SK-N-SH (cell line): ENCODE measurements around the gene COMT. TPM values are rescaled to one million over a fixed set of nuclear protein-coding genes. Genes with fewer than 3 reads are reported as not detected.

ENCODE experiments used
- CTCF ChIA-PET: fragments of 300-600, 350-600 bp; formaldehyde crosslinking; extraction: SDS; loops from one replicate; lab custom pipeline; 2021; lab: Yijun Ruan, JAX
- POLR2A ChIA-PET: fragments of 350-600 bp; sonication (Branson Sonifier 250); formaldehyde crosslinking; extraction: SDS; loops from one replicate; lab custom pipeline; 2020; ENCODE audit warnings: antibody characterized with exemption, inconsistent platforms; lab: Yijun Ruan, JAX
- DNase-seq: peaks from one replicate; pipeline ENCODE4 v3.0.0; 2012
- H2AFZ ChIP-seq: fragments of 200-600 bp; sonication (generic); 2 replicates; pipeline ENCODE4 v1.8.1; 2016; ENCODE audit warnings: antibody characterized with exemption, mild to moderate bottlenecking, low read depth
- H3F3A ChIP-seq: fragments of 200-600 bp; sonication (generic); replicated peaks from 2 replicates; pipeline ENCODE3; 2016; ENCODE audit warnings: antibody characterized with exemption, mild to moderate bottlenecking; ENCODE audit not compliant: insufficient read depth
- H3K27ac ChIP-seq, 2 experiments: fragments of 200-500 bp in 1 of 2; fragments of 200-600 bp in 1 of 2; sonication (Bioruptor generic) in 1 of 2; sonication (generic), shearing (Covaris generic) in 1 of 2; 2 replicates each; pipeline versions ENCODE4 v1.5.1 to v1.6.1; 2014 to 2016; ENCODE audit warnings: low read depth in 2 of 2, inconsistent platforms in 1 of 2, low read length in 1 of 2, mild to moderate bottlenecking in 1 of 2, mixed read lengths in 1 of 2
- H3K27me3 ChIP-seq: fragments of 200-600 bp; sonication (generic), shearing (Covaris generic); 2 replicates; pipeline ENCODE4 v1.6.1; 2016; ENCODE audit warnings: mixed run types; ENCODE audit not compliant: insufficient read depth
- H3K36me3 ChIP-seq, 2 experiments: fragments of 200-500 bp in 1 of 2; fragments of 200-600 bp in 1 of 2; sonication (Bioruptor generic) in 1 of 2; sonication (generic) in 1 of 2; replicated peaks in 1 of 2; 2 replicates each; pipeline versions ENCODE3 to v1.5.1; 2014 to 2016; ENCODE audit warnings: low read length in 1 of 2, mild to moderate bottlenecking in 1 of 2; ENCODE audit not compliant: insufficient read depth in 2 of 2, control insufficient read depth in 1 of 2
- H3K4me1 ChIP-seq, 2 experiments: fragments of 200-500 bp in 1 of 2; fragments of 200-600 bp in 1 of 2; sonication (Bioruptor generic) in 1 of 2; sonication (generic), shearing (Covaris generic) in 1 of 2; 2 replicates each; pipeline versions ENCODE4 v1.5.1 to v1.6.1; 2014 to 2016; ENCODE audit warnings: low read depth in 1 of 2, low read length in 1 of 2, mixed run types in 1 of 2; ENCODE audit not compliant: insufficient read depth in 2 of 2, control insufficient read depth in 1 of 2
- H3K4me2 ChIP-seq: fragments of 200-600 bp; sonication (generic), shearing (Covaris generic); 2 replicates; pipeline ENCODE4 v1.6.1; 2017; ENCODE audit warnings: mixed run types
- H3K4me3 ChIP-seq, 2 experiments: fragments of 200-500 bp in 1 of 2; fragments of 200-600 bp in 1 of 2; sonication (Bioruptor generic) in 1 of 2; sonication (generic), shearing (Covaris generic) in 1 of 2; 2 replicates each; pipeline versions ENCODE4 v1.5.1 to v1.8.1; 2014 to 2016; ENCODE audit warnings: low read depth in 2 of 2, inconsistent platforms in 1 of 2, low read length in 1 of 2, mild to moderate bottlenecking in 1 of 2, mixed read lengths in 1 of 2, moderate library complexity in 1 of 2
- H3K79me2 ChIP-seq: fragments of 200-600 bp; sonication (generic); 2 replicates; pipeline ENCODE4 v1.8.1; 2017; ENCODE audit warnings: mild to moderate bottlenecking; ENCODE audit not compliant: insufficient read depth
- H3K9ac ChIP-seq: fragments of 200-600 bp; sonication (generic); 2 replicates; pipeline ENCODE4 v1.6.1; 2017; ENCODE audit warnings: mixed run types
- H3K9me2 ChIP-seq: fragments of 200-600 bp; sonication (generic); 2 replicates; pipeline ENCODE4 v1.6.1; 2017; ENCODE audit warnings: mixed run types
- H3K9me3 ChIP-seq: fragments of 200-600 bp; sonication (generic); 2 replicates; pipeline ENCODE4 v1.6.1; 2017; ENCODE audit warnings: mixed run types, mild to moderate bottlenecking, moderate library complexity
- H4K20me1 ChIP-seq: fragments of 200-600 bp; sonication (generic); 2 replicates; pipeline ENCODE4 v1.6.1; 2017; ENCODE audit warnings: mild to moderate bottlenecking, mixed run types; ENCODE audit not compliant: insufficient read depth
- CHD2 ChIP-seq: fragments of 150-350 bp; IDR thresholded peaks from 2 replicates; pipeline ENCODE4 v1.6.1; 2018; ENCODE audit warnings: low read length; ENCODE audit not compliant: partially characterized antibody
- FOSL2 ChIP-seq: IDR thresholded peaks from 2 replicates; pipeline ENCODE4 v1.4.0; 2012; ENCODE audit warnings: low read depth, mild to moderate bottlenecking, moderate library complexity, borderline replicate concordance
- GATA2 ChIP-seq: sonication (generic); formaldehyde crosslinking; IDR thresholded peaks from 2 replicates; pipeline ENCODE4 v1.5.0; 2020; ENCODE audit warnings: mild to moderate bottlenecking, missing genetic modification reagents
- NFIC ChIP-seq: IDR thresholded peaks from 2 replicates; pipeline ENCODE4 v1.4.0; 2012; ENCODE audit warnings: borderline replicate concordance
- RAD21 ChIP-seq: IDR thresholded peaks from 2 replicates; pipeline ENCODE4 v1.6.1; 2012; ENCODE audit warnings: mild to moderate bottlenecking, low read length
- RXRA ChIP-seq: IDR thresholded peaks from 2 replicates; pipeline ENCODE4 v1.4.0; 2012; ENCODE audit warnings: low read depth, mild to moderate bottlenecking, borderline replicate concordance
- SMC3 ChIP-seq: IDR thresholded peaks from 2 replicates; pipeline ENCODE4 v1.6.1; 2012; ENCODE audit warnings: low read depth, low read length, improper control_type of control experiment
- YY1 ChIP-seq: IDR thresholded peaks from 2 replicates; pipeline ENCODE4 v1.4.0; 2012; ENCODE audit warnings: low read depth, mild to moderate bottlenecking
- WGBS: methylation state at CpG from one replicate; pipeline ENCODE4 v1.1.6; 2017; ENCODE audit warnings: low lambda C conversion rate; 5-methylcytosine and 5-hydroxymethylcytosine counted together
- polyA plus RNA-seq, 3 experiments: library from polyadenylated mRNA; depleted of rRNA; stranded (reverse); fragments of >200 nt; gene quantifications; 2 replicates each; pipeline ENCODE4 v1.2.3, GENCODE V29; 2012
- TF ChIP-seq, protein P1 (sequence below): IDR thresholded peaks from 2 replicates; pipeline ENCODE4; 2012
- TF ChIP-seq, protein P2 (sequence below): IDR thresholded peaks from 2 replicates; pipeline ENCODE4 v1.4.0; 2012; ENCODE audit warnings: low read depth, borderline replicate concordance
- TF ChIP-seq, protein P3 (sequence below): fragments of 150-350 bp; IDR thresholded peaks from 2 replicates; pipeline ENCODE4 v1.6.1; 2016; ENCODE audit warnings: mild to moderate bottlenecking, low read depth, low read length

Gene COMT
- polyA plus RNA-seq, 1 of the 3 experiments (the other 2 are of a cell fraction), result 343 TPM

- Histone ChIP-seq H3K79me2 (no peaks in the 10 kb centered on the region), H2AFZ (no peak overlapping the region), H3K4me3 (no peak overlapping the region), H3K9me3 (no peaks in the 10 kb centered on the region), H3K36me3 (no peaks in the 10 kb centered on the region), H3F3A (no peaks in the 10 kb centered on the region), H4K20me1 (no peaks in the 10 kb centered on the region), H3K27ac (peak overlapping the region in 1 of 2 experiments; percentile 85; a peak in 2 of 4 replicates)
- DNase-seq, result peak; percentile 82
- CTCF ChIA-PET, result interaction anchor here (0.7 to 6.9 kb wide), 10 partner anchors 8 to 172 kb away, joined by 3 to 116 read pairs (median 4); no protein-coding TSS in a partner anchor
- 96% methylated on average over 8 of the region's 9 CpGs for WGBS
- TF ChIP-seq RAD21, result peak; percentile 13; the same call in 1 of the 2 replicates
- TF ChIP-seq CHD2, result peak; percentile 60
- TF ChIP-seq NFIC, result no peak
- TF ChIP-seq, protein P1, sequence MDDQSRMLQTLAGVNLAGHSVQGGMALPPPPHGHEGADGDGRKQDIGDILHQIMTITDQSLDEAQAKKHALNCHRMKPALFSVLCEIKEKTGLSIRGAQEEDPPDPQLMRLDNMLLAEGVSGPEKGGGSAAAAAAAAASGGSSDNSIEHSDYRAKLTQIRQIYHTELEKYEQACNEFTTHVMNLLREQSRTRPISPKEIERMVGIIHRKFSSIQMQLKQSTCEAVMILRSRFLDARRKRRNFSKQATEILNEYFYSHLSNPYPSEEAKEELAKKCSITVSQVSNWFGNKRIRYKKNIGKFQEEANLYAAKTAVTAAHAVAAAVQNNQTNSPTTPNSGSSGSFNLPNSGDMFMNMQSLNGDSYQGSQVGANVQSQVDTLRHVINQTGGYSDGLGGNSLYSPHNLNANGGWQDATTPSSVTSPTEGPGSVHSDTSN, result no peak
- TF ChIP-seq, all 33 proteins: peak for 2
- Histone ChIP-seq H3K9me2 (no peaks in the 10 kb centered on the region), H3K27me3 (no peaks in the 10 kb centered on the region), H3K4me2 (no peak overlapping the region), H3K4me1 (peaks cover 0 to 49% of the 10 kb centered on the region in 2 experiments; a peak in 3 of 4 replicates), H3K9ac (no peak overlapping the region)
- POLR2A ChIA-PET, result no interaction called here
Measured at GRCh38 chr22:19903031-19903430, 38.5 kb upstream of the COMT start.

- Histone ChIP-seq H3K27me3 (no peaks in the 10 kb centered on the region), H3K36me3 (no peaks in the 10 kb centered on the region), H3K4me3 (no peak overlapping the region), H3K4me1 (peaks cover 0 to 49% of the 10 kb centered on the region in 2 experiments; a peak in 3 of 4 replicates), H3K9me2 (no peaks in the 10 kb centered on the region), H3K4me2 (no peak overlapping the region), H4K20me1 (no peaks in the 10 kb centered on the region), H2AFZ (no peak overlapping the region), H3K79me2 (no peaks in the 10 kb centered on the region), H3K27ac (peak overlapping the region in 1 of 2 experiments; percentile 85; a peak in 2 of 4 replicates), H3K9ac (no peak overlapping the region), H3F3A (no peaks in the 10 kb centered on the region), H3K9me3 (no peaks in the 10 kb centered on the region)
- ChIA-PET CTCF (interaction anchor here (0.6 to 6.9 kb wide), 9 partner anchors 9 to 173 kb away, joined by 3 to 116 read pairs (median 4); no protein-coding TSS in a partner anchor), POLR2A (interaction anchor here (1.6 kb wide), 1 partner anchor 11 kb away, joined by 5 read pairs; no protein-coding TSS in a partner anchor)
- TF ChIP-seq, protein P2, sequence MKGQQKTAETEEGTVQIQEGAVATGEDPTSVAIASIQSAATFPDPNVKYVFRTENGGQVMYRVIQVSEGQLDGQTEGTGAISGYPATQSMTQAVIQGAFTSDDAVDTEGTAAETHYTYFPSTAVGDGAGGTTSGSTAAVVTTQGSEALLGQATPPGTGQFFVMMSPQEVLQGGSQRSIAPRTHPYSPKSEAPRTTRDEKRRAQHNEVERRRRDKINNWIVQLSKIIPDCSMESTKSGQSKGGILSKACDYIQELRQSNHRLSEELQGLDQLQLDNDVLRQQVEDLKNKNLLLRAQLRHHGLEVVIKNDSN, result no peak
- no peak for TF ChIP-seq FOSL2
- no peak for TF ChIP-seq GATA2 (CRISPR knock-in tag)
- TF ChIP-seq, protein P3, sequence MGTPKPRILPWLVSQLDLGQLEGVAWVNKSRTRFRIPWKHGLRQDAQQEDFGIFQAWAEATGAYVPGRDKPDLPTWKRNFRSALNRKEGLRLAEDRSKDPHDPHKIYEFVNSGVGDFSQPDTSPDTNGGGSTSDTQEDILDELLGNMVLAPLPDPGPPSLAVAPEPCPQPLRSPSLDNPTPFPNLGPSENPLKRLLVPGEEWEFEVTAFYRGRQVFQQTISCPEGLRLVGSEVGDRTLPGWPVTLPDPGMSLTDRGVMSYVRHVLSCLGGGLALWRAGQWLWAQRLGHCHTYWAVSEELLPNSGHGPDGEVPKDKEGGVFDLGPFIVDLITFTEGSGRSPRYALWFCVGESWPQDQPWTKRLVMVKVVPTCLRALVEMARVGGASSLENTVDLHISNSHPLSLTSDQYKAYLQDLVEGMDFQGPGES, result no peak
- TF ChIP-seq RXRA, result no peak
- TF ChIP-seq YY1, result no peak
- no peak for TF ChIP-seq SMC3
- DNase-seq, result no peak
- WGBS, result 93% methylated on average over 11 of the region's 12 CpGs
Measured at GRCh38 chr22:19903513-19903912, 38.1 kb upstream of the COMT start.
